Caki2 (cell line): Measurements from ENCODE around the gene IP6K1. TPM values are rescaled to one million over a fixed set of nuclear protein-coding genes. Genes with fewer than 3 reads are reported as not detected.
"Not testable (repeated sequence)": the region's sequence is repeated elsewhere in the genome, so short reads cannot be mapped to it uniquely, and the experiment has no call there.

Source experiments
- DNase-seq: peaks from one replicate; pipeline ENCODE4 v3.0.0-alpha.2; 2015; ENCODE audit warnings: low read depth
- in situ Hi-C: cut with HindIII; loops from 2 replicates; pipeline ENCODE4 v1.10.0; 2016; ENCODE audit warnings: low sequenced_read_pairs, low pct_unique_long_range_greater_than_20kb, mixed read lengths
- total RNA-seq: library from RNA; depleted of rRNA; stranded (reverse); fragments of >200 nt; shearing (Covaris generic); gene quantifications from 2 replicates; pipeline ENCODE4 v1.2.3, GENCODE V29; 2014; ENCODE audit warnings: low replicate concordance; rRNA removed

Gene IP6K1
- total RNA-seq, 1 experiment from 2014 or later: 20.3 TPM

DNA sequence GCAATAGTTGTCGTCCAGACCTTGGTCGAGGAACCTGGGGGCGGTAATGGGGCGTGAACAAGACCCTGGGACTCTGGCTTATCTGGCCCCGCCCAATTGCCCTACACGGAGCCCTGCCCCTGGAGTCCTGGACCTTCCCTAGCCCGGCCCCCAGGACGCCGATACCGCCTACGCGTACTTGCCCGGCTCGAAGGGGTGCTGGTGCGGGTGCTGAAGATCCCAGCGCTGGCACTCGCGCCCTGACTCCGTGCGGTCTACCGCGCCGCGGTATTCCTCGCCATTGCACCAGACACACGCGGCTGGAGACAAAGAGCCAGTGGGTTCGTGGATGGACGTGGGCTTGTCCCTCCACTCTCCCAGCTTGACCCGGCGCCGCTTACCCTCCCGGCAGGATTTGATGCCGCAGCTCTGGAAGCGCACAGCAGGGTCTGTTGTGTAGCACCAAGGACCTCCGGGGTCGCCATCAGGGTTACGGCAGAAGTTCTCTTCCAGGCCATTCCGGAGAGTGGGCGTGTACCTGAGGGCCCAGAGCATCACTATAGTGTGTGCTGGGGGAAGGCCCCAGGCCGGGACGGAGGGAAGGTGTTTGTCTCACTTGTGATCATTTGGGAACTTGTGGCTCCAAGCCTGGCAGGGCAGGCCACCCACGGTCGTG, 99.4 kb downstream of the IP6K1 start:
- DNase-seq, in situ Hi-C loops: not testable (repeated sequence)

DNA sequence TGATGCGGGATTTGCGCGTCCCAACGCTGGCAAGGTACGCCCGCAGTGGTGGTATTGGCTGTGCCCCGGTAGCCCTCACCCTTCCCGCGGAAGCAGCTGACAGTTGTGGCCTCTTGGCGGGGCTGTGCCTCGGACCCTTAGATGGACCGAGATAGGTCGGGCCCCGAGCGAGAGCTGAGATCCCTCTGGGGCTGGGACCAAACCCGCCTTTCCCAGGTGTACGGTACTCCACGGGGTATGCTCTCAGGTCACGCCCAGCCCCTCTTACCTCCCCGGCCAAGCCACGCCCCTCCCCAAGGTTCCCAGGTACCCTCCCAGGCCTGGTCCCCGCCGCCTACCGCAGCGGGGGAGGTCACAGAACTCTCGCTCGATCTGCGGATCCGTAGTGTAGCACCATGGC, 100.0 kb downstream of the IP6K1 start:
- in situ Hi-C loops, DNase-seq: not testable (repeated sequence)

DNA sequence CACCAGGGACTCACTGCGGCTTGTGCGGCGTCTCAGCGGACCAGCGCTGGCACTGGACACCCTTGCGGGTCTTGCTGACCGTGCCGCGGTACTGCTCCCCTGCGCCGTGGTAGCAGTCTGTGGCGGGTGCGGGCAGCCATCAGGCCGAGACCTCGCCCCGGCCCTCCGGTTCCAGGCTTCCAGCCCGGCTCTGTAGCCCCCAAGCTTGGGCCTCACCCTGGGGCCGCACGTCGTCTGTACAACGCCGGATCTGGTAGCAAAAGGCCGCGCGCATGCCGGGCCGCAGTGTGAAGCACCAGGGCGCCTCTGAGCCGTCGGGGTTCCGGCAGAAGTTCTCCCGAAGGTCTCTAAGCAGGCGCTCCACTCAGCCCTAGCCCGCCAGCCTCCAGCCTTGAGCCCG, 100.5 kb downstream of the IP6K1 start:
- in situ Hi-C loops, DNase-seq: not testable (repeated sequence)

DNA sequence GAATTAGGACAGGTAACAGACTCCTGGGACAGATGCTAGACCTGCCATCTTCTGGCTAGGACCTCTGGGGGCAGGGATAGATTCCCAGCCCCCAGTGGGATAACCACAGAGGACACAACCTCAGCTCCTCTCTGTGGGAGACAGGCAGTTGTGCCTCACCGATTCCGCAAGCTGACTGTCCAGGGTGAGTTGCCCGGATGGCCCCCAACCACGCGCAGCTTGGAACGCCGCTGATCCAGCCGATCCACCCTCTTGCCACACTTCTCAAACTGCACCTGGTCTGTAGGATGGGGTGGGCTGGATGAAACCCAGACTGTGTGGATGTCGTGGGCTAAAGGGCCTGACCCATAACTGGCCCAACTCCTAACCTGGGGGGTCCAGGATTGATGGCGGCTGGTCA, 101.2 kb downstream of the IP6K1 start:
- in situ Hi-C loops, DNase-seq: not testable (repeated sequence)

DNA sequence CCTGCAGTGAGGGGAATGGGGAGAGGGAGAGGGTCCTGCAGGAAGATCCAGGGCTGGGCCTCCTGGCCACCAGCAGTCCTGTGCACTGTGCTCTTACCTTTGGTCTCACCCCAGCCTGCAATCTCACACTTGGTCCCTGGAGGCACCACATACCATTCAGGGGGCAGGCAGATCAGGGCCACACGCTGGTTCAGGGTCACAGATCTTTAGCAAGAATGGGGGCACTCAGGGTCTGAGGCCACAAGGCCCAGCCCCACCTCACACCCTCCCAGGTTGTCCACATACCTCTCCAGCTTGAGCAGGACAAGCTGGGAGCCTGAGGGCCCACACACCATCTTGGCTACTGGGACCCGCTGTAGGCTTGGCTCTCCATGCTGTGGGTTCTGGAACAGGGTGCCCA, 101.9 kb downstream of the IP6K1 start:
- DNase-seq, in situ Hi-C loops: not testable (repeated sequence)

DNA sequence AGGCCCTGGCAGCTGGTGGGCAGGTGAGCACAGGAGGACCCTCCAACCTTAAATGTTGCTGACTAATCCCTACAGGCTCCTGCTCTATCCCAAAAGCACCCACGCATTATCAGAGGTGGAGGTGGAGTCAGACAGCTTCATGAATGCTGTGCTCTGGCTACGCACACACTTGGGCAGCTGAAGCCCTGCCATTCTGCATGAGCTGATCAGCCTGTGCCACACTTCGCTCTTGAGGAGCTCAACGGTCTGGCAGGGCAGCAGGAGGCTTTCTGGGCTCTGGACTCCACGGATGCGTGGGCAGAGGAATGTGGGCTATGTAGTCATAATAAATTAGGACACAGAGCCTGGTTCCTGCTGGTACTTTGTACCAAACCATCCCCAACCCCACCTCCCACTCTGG, 103.2 kb downstream of the IP6K1 start:
- in situ Hi-C loops: no loop called here
- no peak for DNase-seq

DNA sequence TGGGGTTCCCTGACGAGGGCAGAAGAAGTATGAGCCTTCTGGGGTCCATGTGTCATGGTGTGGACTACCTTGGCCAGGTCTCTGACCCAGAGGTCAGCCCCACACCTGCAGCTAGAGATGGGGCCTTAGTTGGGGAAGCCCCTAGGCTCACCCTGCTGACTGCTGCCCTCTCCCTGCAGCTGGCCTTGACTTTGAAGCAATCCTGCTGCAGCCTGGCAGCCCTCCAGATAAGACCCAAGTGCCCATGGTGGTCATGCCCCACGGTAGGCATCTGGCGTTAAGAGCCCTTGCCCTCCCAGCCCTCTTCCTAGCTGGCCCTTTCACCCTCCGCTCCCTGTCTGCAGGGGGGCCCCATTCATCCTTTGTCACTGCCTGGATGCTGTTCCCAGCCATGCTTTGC, 104.8 kb downstream of the IP6K1 start:
- no peak for DNase-seq
- in situ Hi-C loops: no loop called here

DNA sequence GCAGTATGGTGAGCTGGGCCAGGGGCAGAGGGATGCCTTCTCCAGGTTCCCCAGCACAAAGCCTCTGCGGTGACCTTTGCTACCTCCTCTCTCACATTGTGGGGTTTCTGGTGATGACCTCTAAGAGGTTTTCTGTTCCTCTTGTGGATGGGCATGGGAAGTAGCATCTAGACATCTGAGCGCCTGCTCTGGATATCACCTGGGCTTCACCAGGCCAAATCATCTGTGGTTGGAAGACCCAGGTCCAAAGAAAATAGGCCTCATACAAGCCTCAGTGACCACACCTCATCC, 105.2 kb downstream of the IP6K1 start:
- DNase-seq: no peak
- in situ Hi-C loops: no loop called here

DNA sequence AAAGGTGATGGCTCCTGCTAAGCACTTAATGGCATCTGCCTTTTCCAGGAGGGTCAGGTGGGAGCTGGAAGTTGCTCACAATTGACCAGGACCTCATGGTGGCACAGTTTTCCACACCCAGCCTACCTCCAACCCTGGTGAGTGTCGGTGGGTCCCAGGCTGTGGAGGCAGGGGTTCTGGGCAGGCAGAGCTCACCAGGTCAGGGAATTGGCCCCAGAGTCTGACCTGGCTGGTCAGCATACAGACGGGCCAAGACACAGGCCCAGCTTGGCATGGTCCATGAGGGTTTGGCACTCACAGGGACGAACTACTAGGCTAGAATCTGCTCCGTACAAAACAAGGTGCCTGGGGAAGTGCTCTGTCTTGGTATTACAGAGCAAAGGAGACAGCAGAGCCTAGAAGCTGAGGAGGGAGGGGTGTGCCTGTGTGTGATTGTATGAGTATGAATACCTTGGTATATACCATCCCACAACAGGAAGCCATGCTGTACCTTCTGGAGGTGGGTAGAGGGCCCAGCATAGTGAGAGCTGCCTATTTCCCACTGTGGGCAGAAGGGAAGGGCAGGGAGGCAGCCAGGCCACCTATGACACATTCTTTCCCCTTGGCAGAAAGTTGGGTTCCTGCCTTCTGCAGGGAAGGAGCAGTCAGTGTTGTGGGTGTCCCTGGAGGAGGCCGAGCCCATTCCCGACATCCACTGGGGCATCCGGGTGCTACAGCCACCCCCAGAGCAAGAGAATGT, 105.7 kb downstream of the IP6K1 start:
- DNase-seq: no peak
- in situ Hi-C loops: no loop called here

DNA sequence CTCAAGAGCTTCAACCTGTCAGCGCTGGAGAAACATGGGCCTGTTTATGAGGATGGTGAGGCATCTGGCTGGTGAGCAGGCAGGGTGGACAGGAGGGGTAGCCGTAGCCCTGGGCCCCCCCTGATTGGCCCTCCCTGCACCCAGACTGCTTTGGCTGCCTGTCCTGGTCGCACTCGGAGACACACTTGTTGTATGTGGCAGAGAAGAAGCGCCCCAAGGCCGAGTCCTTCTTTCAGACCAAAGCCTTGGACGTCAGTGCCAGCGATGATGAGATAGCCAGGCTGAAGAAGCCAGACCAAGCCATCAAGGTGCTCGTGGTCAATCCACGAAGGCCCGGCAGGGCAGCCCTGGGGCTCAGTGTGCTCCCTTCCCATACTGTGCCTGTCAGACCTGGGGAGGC, 110.4 kb downstream of the IP6K1 start:
- in situ Hi-C loops: no loop called here
- no peak for DNase-seq

DNA sequence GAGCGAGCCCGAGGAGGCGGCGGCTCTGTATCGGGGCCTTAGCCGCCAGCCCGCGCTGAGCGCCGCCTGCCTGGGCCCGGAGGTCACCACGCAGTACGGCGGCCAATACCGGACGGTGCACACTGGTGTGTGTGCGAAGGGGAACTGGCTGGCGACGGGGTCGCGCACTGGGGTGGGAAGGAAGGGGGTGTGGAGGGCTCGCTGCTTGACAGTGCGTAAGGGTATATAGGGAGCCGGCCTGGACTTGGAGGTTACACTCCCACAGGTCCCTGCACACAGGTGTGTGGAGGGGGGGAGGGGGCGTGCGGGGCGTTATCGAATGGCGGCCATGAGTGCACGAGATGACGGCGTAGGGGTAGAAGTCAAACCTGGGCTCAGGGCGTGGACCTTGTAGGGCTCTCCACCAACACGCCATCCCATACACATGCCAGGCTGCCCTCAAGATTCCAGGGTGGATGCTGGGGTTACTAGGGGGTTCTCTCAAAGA, 111.8 kb downstream of the IP6K1 start:
- in situ Hi-C loops: no loop called here
- DNase-seq: no peak

Other genes starting within 250 kb of the IP6K1 start
- gene BSN, start 232.1 kb downstream of the IP6K1 start, total RNA-seq: 0.03 TPM in 1 of 2 replicates, not detected in the other
- 122 and 164 TPM in 2 replicates for gene APEH, start 112.2 kb downstream of the IP6K1 start, total RNA-seq
- gene MST1, start 97.1 kb downstream of the IP6K1 start, total RNA-seq: 1.7 TPM in 2 replicates
- 14.3 and 14.6 TPM in 2 replicates for gene RNF123, start 97.0 kb downstream of the IP6K1 start, total RNA-seq
- not detected in 2 replicates for gene AMIGO3, start 66.9 kb downstream of the IP6K1 start, total RNA-seq
- gene GMPPB, start 62.6 kb downstream of the IP6K1 start, total RNA-seq: 32.1 and 35.9 TPM in 2 replicates
- not detected in 2 replicates for gene CDHR4, start 13.3 kb upstream of the IP6K1 start, total RNA-seq
- 0.81 TPM in 1 of 2 replicates, not detected in the other for gene INKA1, start 16.7 kb upstream of the IP6K1 start, total RNA-seq
- gene UBA7, start 27.4 kb upstream of the IP6K1 start, total RNA-seq: 5.3 and 19.6 TPM in 2 replicates
- gene TRAIP, start 70.0 kb upstream of the IP6K1 start, total RNA-seq: 7.0 and 16.5 TPM in 2 replicates
- gene CAMKV, start 83.4 kb upstream of the IP6K1 start, total RNA-seq: not detected in 2 replicates
- not detected in 2 replicates for gene MST1R, start 117.3 kb upstream of the IP6K1 start, total RNA-seq
- gene MON1A, start 143.3 kb upstream of the IP6K1 start, total RNA-seq: 5.6 and 20.9 TPM in 2 replicates
- 7.1 and 9.6 TPM in 2 replicates for gene RBM6, start 153.6 kb upstream of the IP6K1 start, total RNA-seq